ENCODE measurements around the gene TEX26.

Gene TEX26

DNA sequence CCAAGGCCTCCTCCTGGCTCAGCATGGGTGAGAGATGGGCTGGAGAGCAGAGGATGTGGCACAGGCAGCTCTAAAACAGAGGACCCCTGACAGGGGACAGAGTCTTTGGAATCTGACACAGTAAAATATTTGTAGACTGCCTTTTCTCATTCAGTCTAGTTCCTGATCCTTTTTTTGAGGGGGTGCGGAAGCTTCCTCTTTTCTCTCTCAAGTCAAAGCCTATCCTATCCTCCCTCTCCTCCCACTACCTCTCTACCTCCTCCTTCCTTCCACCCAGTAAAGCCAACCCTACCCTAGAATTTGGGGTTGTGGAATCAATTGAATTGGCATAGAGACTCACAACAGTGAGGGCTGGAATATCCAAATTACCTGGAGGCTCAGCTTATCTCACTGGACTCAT is 82.0 kb downstream of the TEX26 start:
- DNase-seq: no peak

GRCh38 chr13:31015199-31015598 is 82.7 kb downstream of the TEX26 start:
- DNase-seq: no peak

GRCh38 chr13:31016342-31017325 is 84.2 kb downstream of the TEX26 start:
- DNase-seq: no peak

DNA sequence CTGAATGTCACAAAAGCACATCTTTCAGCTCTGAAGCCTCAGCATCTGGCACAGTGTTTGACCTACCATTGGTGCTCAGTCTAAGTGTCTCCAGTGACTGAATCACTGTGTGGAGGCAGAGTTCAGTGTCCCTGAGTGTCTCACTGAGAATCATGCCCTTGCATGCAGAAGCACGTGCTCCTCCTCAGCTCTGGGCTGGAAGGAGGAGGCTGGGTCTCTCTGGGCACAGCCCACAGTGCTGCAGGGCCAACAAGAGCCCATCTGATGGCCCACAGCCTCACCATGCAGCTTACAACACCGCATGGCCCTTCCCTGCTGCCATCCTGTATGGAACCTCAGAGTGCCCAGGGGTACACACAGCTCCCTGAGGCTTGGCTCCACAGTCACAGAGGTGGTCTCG is 86.1 kb downstream of the TEX26 start:
- DNase-seq: no peak

DNA sequence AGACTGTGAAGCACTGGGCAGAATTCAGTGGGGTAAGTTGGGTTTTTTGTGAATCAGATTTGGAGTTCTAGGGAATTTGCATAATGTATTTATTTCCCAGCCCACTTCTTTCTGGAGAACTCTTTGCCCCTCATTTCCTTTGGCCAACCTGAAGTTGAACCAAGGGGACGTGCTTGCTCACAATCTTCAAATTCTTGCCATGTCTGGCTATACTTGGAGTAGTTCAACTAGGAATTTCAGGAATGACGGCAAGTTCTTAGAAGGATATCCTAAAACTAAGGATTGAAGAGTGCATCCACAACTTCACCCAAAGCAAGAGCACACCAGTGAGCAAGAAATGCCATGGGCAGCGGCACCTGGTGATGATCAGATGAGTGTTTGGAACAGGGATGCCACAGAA is 88.5 kb downstream of the TEX26 start:
- DNase-seq: no peak

- no peak for DNase-seq
Measured at GRCh38 chr13:31022288-31022895, 89.9 kb downstream of the TEX26 start.

DNA sequence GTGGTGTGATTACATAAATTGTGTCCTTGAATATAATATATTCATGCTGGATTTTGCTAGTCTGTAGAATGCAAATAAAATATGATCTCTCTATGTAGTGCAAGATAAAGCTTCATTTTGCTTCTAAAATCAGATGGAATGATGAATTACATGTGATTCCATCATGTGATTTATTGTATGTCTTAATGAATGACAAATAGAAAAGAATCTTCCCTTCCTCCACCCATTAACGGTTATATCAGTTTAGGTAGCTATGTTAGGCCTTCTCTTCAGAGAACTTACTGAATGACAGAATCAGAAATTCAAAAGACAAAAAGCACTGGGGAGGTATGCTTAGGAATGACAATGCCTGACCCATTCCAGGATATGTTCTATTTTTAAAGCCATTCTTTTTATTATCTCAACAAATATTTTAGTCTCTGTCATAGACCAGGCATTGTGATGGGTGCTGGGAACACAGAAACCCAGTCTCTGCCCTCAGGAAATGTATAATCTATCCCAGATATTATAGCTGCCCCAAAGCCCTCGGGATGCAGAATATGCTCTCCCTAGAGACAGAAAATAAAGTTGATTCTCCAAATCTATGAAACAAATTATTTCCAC is 90.6 kb downstream of the TEX26 start:
- DNase-seq: no peak

Data from activated effector memory CD4-positive, alpha-beta T cell treated with anti-CD3 and anti-CD28 coated beads, Interleukin-2, amount 50 U/mL, for 16 hours (primary cell).